Subcutaneous abdominal adipose tissue (tissue), 5 donors: ENCODE results near the gene GNG4.
"Not testable (repeated sequence)": the region's sequence is repeated elsewhere in the genome, so short reads cannot be mapped to it uniquely, and the experiment has no call there.

Experiments used
- H3K27ac ChIP-seq: one replicate; pipeline ENCODE4 v1.7.0; 2013; ENCODE audit warnings: low read depth, mild to moderate bottlenecking, inconsistent platforms, low read length, moderate library complexity
- H3K27me3 ChIP-seq, 5 donors: one replicate each; pipeline ENCODE4 v1.7.0; 2013; ENCODE audit warnings: low read length in 5 of 5, inconsistent platforms in 1 of 5; ENCODE audit not compliant: control insufficient read depth in 5 of 5, insufficient read depth in 4 of 5
- H3K36me3 ChIP-seq, 5 donors: one replicate each; pipeline ENCODE4 v1.7.0; 2013; ENCODE audit warnings: low read length in 5 of 5; ENCODE audit not compliant: control insufficient read depth in 5 of 5, insufficient read depth in 5 of 5
- H3K4me1 ChIP-seq, 5 donors: one replicate each; pipeline ENCODE4 v1.7.0; 2013; ENCODE audit warnings: low read length in 5 of 5, mild to moderate bottlenecking in 3 of 5, moderate library complexity in 1 of 5; ENCODE audit not compliant: control insufficient read depth in 5 of 5, insufficient read depth in 5 of 5
- H3K4me3 ChIP-seq, 5 donors: one replicate each; pipeline ENCODE4 v1.7.0; 2013; ENCODE audit warnings: low read length in 5 of 5, low read depth in 1 of 5
- H3K9ac ChIP-seq, 5 donors: one replicate each; pipeline ENCODE4 v1.7.0; 2013; ENCODE audit warnings: low read length in 5 of 5, mild to moderate bottlenecking in 4 of 5, moderate library complexity in 3 of 5
- H3K9me3 ChIP-seq, 5 donors: one replicate each; pipeline ENCODE4 v1.7.0; 2013; ENCODE audit warnings: low read length in 5 of 5; ENCODE audit not compliant: control insufficient read depth in 5 of 5
- donor health status: healthy.
- donor health status: healthy.
- donor health status: healthy.
- donor health status: healthy.
- donor health status: healthy.

Gene GNG4

GRCh38 chr1:235613602-235614001 is 36.0 kb downstream of the GNG4 start:
- no peak overlapping the region for H3K4me3 ChIP-seq
- H3K36me3 ChIP-seq = no peaks in the 10 kb centered on the region
- H3K4me1 ChIP-seq = peaks cover 0 to 2% (median 0%) of the 10 kb centered on the region in 5 donors
- H3K9me3 ChIP-seq = no peaks in the 10 kb centered on the region
- no peak overlapping the region for H3K9ac ChIP-seq
- H3K27me3 ChIP-seq = peaks cover 0 to 3% (median 0%) of the 10 kb centered on the region in 5 donors
- no peak overlapping the region for H3K27ac ChIP-seq

GRCh38 chr1:235612761-235613160 is 36.8 kb downstream of the GNG4 start:
- H3K4me3 ChIP-seq = no peak overlapping the region
- H3K27me3 ChIP-seq = peaks cover 0 to 3% (median 0%) of the 10 kb centered on the region in 5 donors
- H3K36me3 ChIP-seq = no peaks in the 10 kb centered on the region
- peaks cover 0 to 2% (median 0%) of the 10 kb centered on the region in 5 donors for H3K4me1 ChIP-seq
- H3K9me3 ChIP-seq = no peaks in the 10 kb centered on the region
- no peak overlapping the region for H3K9ac ChIP-seq
- H3K27ac ChIP-seq = no peak overlapping the region

DNA sequence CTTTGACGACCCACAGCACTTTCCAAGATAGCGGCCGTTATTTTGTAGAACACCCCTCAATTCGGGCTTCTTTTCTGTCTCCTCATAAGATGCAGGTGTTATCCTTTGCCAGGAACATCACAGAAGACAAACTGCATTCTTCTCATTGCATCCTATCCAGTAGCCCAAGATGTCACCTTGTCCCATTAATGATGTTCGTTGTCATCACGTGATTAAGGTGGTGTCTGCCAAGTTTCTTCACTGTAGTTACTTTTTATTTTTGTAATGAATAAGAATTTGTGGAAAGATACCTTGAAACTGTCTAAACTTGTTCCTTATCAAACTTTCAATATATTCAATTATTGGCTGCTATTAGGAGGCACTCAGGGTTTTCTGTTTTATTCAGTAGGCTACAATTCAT is 39.4 kb downstream of the GNG4 start:
- H3K4me1 ChIP-seq = peaks cover 0 to 2% (median 0%) of the 10 kb centered on the region in 5 donors
- H3K9me3 ChIP-seq = no peaks in the 10 kb centered on the region
- H3K27me3 ChIP-seq = peaks cover 0 to 3% (median 0%) of the 10 kb centered on the region in 5 donors
- no peak overlapping the region for H3K9ac ChIP-seq
- no peak overlapping the region for H3K4me3 ChIP-seq
- H3K36me3 ChIP-seq = no peaks in the 10 kb centered on the region
- no peak overlapping the region for H3K27ac ChIP-seq

DNA sequence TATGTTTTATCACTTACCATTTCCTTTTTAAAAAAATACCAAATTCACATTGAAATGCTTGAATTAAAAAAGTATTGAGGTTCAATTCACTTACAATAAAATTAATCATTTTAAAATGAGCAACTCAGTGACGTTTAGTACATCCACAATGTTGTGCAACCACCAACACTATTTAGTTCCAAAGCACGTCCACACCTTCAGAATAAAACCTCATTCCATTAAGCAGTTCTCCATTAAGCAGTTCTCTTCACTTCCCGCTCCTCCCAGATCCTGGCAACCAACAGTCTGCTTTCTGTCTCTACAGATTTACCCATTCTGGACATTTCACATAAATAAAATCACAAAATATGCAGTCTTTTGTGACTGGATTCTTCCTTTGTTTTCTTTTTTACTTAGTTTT is 41.3 kb downstream of the GNG4 start:
- Histone ChIP-seq H3K9ac (no peak overlapping the region), H3K4me1 (peaks cover 0 to 2% (median 0%) of the 10 kb centered on the region in 5 donors), H3K9me3 (no peaks in the 10 kb centered on the region), H3K36me3 (no peaks in the 10 kb centered on the region), H3K27me3 (no peaks in the 10 kb centered on the region), H3K4me3 (no peak overlapping the region), H3K27ac (no peak overlapping the region)

DNA sequence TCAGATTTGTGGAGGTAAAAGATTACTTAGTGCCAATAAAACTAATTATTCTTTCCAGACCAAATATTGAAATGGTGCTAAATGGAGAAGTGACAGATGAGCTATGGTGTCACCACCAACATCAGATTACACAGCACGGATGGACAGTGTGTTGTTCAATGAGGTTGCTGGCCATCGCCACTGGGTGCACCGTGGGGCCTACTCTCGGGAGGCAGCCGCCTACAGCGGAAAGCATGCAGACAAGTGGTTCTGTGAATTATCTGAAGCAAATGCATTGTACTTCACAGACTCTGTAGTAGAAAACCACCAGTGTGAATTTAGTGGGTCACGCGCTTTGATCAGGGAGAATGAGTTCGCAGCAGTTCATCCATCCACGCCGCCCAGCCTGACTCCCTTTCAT is 42.3 kb downstream of the GNG4 start:
- Histone ChIP-seq H3K27me3 (no peaks in the 10 kb centered on the region), H3K4me3 (no peak overlapping the region), H3K36me3 (no peaks in the 10 kb centered on the region), H3K9me3 (no peaks in the 10 kb centered on the region), H3K9ac (no peak overlapping the region), H3K4me1 (peaks cover 0 to 2% (median 0%) of the 10 kb centered on the region in 5 donors), H3K27ac (no peak overlapping the region)

GRCh38 chr1:235601104-235601503 is 48.5 kb downstream of the GNG4 start:
- Histone ChIP-seq H3K9me3 (no peaks in the 10 kb centered on the region), H3K27me3 (no peaks in the 10 kb centered on the region), H3K4me3 (no peak overlapping the region), H3K9ac (no peak overlapping the region), H3K36me3 (no peaks in the 10 kb centered on the region), H3K27ac (no peak overlapping the region), H3K4me1 (no peaks in the 10 kb centered on the region)

DNA sequence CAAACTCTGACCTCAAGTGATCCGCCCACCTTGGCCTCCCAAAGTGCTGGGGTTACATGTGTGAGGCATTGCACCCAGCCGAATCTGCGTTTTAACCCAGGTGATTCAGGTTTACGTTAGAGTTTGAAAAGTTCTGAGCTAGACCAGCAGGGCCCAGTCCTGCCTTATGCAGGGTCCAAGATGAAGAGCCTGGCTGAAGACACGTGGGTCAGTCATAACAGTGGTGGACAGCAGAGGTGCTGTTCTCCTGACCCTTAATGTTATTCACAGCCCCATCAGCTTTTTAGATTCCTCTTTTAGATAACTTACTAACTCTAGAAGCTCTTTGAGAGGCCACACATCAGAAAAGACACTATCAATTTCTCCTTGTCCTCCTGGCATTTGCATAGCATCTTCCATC is 50.0 kb downstream of the GNG4 start:
- Histone ChIP-seq H3K4me1 (no peaks in the 10 kb centered on the region), H3K9me3 (no peaks in the 10 kb centered on the region), H3K36me3 (no peaks in the 10 kb centered on the region), H3K27ac (no peak overlapping the region), H3K9ac (no peak overlapping the region), H3K27me3 (peaks cover 0 to 5% (median 0%) of the 10 kb centered on the region in 5 donors), H3K4me3 (no peak overlapping the region)

DNA sequence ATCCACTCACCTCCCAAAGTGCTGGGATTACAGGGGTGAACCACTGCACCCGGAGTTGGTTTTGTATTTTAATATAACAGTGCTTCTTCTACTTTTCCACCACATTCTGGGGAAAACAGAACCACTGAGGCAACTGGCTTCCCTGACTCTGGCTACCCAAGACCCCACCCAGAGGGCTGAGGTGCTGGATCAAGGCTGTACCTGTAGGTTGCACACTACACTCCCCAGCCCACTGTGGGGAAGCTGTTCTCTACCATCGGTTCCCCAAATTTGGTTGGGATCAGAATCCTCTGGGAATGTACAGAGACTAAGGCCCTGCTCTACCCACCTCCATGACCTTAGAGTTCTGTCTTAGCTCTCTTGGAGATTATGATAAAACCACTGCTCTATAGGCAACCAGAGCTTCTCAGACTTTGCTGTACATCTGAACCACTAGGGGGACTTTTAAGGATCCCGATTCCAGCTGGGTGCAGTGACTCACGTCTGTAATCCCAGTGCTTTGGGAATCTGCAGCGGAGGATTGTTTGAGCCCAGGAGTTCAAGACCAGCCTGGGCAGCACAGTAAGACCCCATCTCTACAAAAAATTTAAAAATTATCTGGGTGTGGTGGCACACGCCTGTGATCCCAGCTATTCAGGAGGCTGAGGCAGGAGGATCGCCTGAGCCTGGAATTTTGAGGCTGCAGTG is 51.6 kb downstream of the GNG4 start:
- H3K9me3 ChIP-seq = no peaks in the 10 kb centered on the region
- no peaks in the 10 kb centered on the region for H3K36me3 ChIP-seq
- H3K27ac ChIP-seq = no peak overlapping the region
- no peak overlapping the region for H3K4me3 ChIP-seq
- H3K27me3 ChIP-seq = peaks cover 0 to 5% (median 0%) of the 10 kb centered on the region in 5 donors
- H3K4me1 ChIP-seq = no peaks in the 10 kb centered on the region
- no peak overlapping the region for H3K9ac ChIP-seq

GRCh38 chr1:235595079-235595478 is 54.5 kb downstream of the GNG4 start:
- Histone ChIP-seq H3K27ac (no peak overlapping the region), H3K4me3 (no peak overlapping the region), H3K27me3 (peaks cover 0 to 8% (median 0%) of the 10 kb centered on the region in 5 donors), H3K4me1 (no peaks in the 10 kb centered on the region), H3K9ac (no peak overlapping the region), H3K9me3 (no peaks in the 10 kb centered on the region), H3K36me3 (no peaks in the 10 kb centered on the region)

DNA sequence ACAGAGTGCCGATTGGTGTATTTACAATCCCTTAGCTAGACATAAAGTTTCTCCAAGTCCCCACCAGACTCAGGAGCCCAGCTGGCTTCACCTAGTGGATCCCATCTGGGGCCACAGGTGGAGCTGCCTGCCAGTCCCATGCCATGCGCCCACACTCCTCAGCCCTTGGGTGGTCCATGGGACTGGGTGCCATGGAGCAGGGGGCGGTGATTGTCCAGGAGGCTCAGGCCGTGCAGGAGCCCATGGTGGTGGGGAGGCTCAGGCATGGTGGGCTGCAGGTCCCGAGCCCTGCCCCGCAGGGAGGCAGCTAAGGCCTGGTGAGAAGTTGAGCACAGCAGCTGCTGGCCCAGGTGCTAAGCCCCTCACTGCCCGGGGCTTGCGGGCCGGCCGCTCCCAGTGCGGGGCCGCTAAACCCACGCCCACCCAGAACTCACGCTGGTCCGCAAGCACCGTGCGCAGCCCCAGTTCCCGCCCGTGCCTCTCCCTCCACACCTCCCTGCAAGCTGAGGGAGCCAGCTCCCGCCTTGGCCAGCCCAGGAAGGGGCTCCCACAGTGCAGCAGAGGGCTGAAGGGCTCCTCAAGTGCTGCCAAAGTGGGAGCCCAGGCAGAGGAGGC is 55.2 kb downstream of the GNG4 start:
- H3K9me3 ChIP-seq, H3K36me3 ChIP-seq, H3K9ac ChIP-seq, H3K4me1 ChIP-seq, H3K27me3 ChIP-seq, H3K4me3 ChIP-seq, H3K27ac ChIP-seq: not testable (repeated sequence)
